GM13976 (cell line): Measurements from ENCODE around the gene SETX.

Experiments used
- DNase-seq: peaks from one replicate; pipeline ENCODE4 v3.0.0; 2012; ENCODE audit warnings: low spot score
- in situ Hi-C: fragments of 300-500 bp; cut with MboI; formaldehyde crosslinking; loops from one replicate; pipeline ENCODE4 v1.12.0; 2022; ENCODE audit warnings: low sequenced_read_pairs, mixed read lengths, inconsistent platforms; ENCODE audit not compliant: unreplicated experiment
- TF ChIP-seq, protein P1 (sequence below): IDR thresholded peaks from 2 replicates; pipeline ENCODE4 v1.5.1; 2012; ENCODE audit warnings: borderline replicate concordance, mild to moderate bottlenecking; ENCODE audit not compliant: insufficient read depth; ENCODE audit errors: extremely low read depth, missing control alignments, control extremely low read depth

SETX gene

DNA sequence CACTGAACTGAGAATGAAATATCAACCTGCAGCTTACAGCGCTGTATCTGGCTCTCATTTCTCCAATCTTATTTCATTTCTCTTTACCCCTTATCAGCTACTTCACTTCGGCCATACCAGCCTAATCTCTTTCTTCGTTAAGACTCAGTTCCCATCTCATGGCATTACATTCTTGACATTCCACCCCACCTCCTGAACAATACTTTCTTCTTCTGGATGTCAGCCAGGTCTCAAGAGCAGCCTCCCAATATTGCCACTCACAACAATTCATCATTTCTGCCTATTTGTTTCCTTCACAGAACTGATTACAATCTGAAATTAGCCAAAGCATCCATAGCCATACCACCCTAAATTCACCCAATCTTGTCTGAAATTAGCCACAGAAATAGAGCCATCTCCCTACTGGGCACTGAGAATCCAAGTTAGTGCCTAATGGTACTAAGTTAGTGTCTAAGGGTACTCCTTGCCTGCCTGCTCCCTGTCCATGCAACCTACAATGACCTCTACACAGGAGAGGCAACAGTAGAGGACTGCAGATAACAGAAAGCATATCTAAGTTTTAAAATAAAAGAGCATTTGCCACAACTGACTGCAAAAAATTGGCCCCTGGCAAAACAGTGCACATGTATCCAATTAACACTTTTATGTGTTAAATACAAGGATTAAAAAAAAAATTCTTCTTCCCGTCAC is 35.2 kb downstream of the SETX start:
- TF ChIP-seq, protein P1, sequence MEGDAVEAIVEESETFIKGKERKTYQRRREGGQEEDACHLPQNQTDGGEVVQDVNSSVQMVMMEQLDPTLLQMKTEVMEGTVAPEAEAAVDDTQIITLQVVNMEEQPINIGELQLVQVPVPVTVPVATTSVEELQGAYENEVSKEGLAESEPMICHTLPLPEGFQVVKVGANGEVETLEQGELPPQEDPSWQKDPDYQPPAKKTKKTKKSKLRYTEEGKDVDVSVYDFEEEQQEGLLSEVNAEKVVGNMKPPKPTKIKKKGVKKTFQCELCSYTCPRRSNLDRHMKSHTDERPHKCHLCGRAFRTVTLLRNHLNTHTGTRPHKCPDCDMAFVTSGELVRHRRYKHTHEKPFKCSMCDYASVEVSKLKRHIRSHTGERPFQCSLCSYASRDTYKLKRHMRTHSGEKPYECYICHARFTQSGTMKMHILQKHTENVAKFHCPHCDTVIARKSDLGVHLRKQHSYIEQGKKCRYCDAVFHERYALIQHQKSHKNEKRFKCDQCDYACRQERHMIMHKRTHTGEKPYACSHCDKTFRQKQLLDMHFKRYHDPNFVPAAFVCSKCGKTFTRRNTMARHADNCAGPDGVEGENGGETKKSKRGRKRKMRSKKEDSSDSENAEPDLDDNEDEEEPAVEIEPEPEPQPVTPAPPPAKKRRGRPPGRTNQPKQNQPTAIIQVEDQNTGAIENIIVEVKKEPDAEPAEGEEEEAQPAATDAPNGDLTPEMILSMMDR: no peak
- in situ Hi-C loops: no loop called here
- no peak for DNase-seq

DNA sequence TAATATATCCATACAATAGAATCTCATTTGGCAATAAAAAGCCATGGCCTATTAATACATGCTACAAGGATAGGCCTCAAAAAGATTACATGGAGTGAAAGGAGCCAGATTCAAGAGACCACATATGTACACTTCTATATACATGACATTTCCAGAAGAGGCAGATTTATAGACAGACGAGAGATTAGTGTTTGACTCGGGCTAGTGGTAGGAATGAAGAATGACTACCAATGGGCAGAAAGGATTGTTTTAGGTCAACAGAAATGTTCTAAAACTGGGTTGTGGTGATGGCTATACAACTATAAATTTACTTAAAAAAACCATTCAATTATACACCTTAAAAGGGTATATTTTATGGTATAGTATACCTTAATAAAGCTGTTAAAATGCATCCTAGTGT is 41.9 kb downstream of the SETX start:
- TF ChIP-seq, protein P1: no peak
- in situ Hi-C loops: no loop called here
- no peak for DNase-seq

DNA sequence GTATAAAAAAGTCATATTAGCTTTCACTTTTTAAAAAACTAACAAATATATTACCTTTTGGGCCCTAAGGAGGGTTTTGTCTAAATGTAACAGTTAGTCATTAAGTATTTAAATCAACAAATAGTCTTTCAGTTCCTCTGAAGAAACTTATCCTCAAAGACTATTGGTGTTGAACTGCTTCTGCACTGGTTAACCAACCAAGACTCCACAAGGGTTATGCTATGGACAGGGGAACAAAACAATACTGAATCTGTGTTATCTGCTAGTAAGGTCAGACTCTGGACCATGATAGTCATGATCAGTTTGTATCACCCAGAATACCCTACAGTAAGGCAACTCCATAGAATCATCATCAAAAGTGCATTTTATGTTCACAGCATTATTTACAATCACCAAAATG is 42.4 kb downstream of the SETX start:
- TF ChIP-seq, protein P1: no peak
- no peak for DNase-seq
- in situ Hi-C loops: no loop called here

DNA sequence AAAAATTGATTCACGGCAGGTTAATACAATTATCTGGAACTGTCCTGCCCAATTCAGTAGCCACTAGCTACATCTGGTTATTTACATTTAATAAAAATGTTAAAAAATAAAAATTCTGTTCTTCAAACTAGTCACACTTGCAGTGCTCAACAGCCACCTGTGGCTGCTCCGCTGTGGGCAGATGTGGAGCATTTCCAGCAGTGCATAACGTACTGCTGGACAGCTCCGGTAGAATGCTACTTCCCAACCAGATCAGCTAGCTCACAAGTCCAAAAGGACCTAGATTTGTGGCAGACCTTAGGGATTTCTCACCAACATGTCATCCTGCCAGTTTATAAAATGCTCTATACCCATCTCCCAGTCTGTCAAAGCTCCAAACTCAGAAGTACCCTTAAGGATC is 42.8 kb downstream of the SETX start:
- no peak for DNase-seq
- TF ChIP-seq, protein P1: no peak
- in situ Hi-C loops: no loop called here

DNA sequence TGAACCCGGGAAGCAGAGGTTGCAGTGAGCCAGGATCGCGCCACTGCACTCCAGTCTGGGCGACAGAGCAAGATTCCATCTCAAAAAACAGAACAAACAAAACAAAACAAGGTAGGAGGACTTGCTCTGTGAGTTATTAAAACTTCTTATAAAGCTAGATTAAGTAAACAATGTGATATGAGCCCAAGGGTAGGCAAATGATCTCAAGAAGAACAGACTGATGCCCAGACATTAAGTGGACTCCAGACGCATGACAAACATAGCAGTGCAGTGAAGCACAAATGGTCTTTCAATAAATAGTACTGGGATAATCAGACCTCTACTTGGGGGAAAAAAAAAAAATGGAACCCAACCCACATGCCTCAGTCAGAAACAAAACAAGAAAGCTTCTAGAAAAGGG is 45.7 kb downstream of the SETX start:
- TF ChIP-seq, protein P1: no peak
- no peak for DNase-seq
- in situ Hi-C loops: no loop called here

DNA sequence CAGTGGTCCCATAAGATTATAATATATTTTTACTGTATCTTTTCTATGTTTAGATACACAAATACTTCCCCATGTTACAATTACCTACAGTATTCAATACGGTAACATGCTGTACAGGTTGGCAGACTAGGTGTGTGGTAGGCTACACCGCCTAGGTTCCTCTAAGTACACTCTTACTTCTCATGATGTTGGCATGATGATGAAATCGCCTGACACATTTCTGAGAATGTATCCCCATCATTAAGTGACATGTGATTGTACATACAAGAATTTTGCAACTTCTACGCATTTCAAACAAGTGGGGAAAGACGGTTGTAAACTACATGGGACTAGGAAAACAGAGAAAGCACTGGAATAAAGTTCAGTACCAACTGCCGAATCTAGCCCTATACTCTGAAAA is 53.3 kb downstream of the SETX start:
- no peak for DNase-seq
- in situ Hi-C loops: no loop called here
- TF ChIP-seq, protein P1: no peak

DNA sequence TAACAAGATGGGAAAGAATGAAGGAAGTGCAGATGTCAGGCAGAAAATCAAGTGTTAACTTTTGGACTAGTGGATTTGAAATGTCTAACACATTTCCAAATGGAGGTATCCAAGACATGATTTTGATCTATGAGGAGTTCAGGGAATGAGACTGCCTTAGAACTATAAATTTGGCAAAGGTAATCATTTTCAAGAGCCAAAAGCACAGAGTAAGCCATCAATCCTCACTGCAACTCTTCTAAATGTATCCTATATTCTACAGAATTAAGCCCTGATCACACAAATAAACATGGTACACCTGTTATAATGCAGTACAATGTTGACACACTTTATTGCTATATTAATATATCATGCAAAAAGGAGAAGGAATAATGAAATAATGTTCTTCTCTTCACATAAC is 55.6 kb downstream of the SETX start:
- no peak for DNase-seq
- TF ChIP-seq, protein P1: no peak
- in situ Hi-C loops: no loop called here
